Keratinocyte (primary cell): ENCODE data around the gene HOXD1.

ENCODE experiments used
- CTCF ChIP-seq, 3 experiments: IDR thresholded peaks in 1 of 3; conservative IDR thresholded peaks in 1 of 3; optimal IDR thresholded peaks in 1 of 3; 2 replicates in 2 of 3; 3 replicates in 1 of 3; pipeline versions ENCODE3 to v1.5.1; 2011; ENCODE audit warnings: low read length in 3 of 3, mild to moderate bottlenecking in 3 of 3, moderate library complexity in 2 of 3, control low read depth in 1 of 3, inconsistent platforms in 1 of 3; ENCODE audit not compliant: insufficient read depth in 2 of 3; ENCODE audit errors: extremely low read depth in 1 of 3
- EZH2 ChIP-seq: IDR thresholded peaks from one replicate; pipeline ENCODE4 v1.6.1; 2012; ENCODE audit warnings: inconsistent platforms, mild to moderate bottlenecking, low read length, moderate library complexity

- TF ChIP-seq CTCF (optimal IDR thresholded peaks at IDR 0.05 in 1 of 3, IDR thresholded peaks at IDR 0.05 in 1 of 3, conservative IDR thresholded peaks at IDR 0.05 in 1 of 3; ENCODE audit: extremely low read depth in 1 of 3, insufficient read depth in 2 of 3, low read length in 3 of 3) = no peak
- TF ChIP-seq EZH2 = no peak
Measured at GRCh38 chr2:176178038-176178756, 10.3 kb upstream of the HOXD1 start.
